Right lobe of liver (tissue), 6 donors: ENCODE measurements around the gene ADAMTSL2. TPM values are rescaled to one million over a fixed set of nuclear protein-coding genes. Genes with fewer than 3 reads are reported as not detected.

ENCODE experiments used
- ATAC-seq, 4 donors: fragments of 200-7000 bp; cut with Tn5 transposase; one replicate each; pipeline ENCODE4 v1.9.1; 2020; ENCODE audit warnings: mild to moderate bottlenecking in 4 of 4, moderate library complexity in 4 of 4
- DNase-seq, 3 donors: peaks; one replicate each; pipeline ENCODE4 v3.0.0-alpha.2; 2020
- H3K27ac ChIP-seq, 3 donors: fragments of 200-600 bp; one replicate each; pipeline ENCODE4 v1.8.0; 2022
- H3K27me3 ChIP-seq, 2 donors: fragments of 200-600 bp; one replicate each; pipeline ENCODE4 v1.8.0; 2022
- H3K36me3 ChIP-seq, 4 donors: fragments of 200-600 bp; sonication (generic) in 1 of 4; one replicate each; pipeline versions ENCODE4 v1.5.1 to v1.8.0; 2017 to 2022; ENCODE audit warnings: control low read depth in 1 of 4
- H3K4me1 ChIP-seq, 4 donors: fragments of 200-600 bp; sonication (generic) in 1 of 4; one replicate each; pipeline versions ENCODE4 v1.5.1 to v1.8.0; 2017 to 2022; ENCODE audit warnings: control low read depth in 1 of 4
- H3K4me3 ChIP-seq, 3 donors: fragments of 200-600 bp; one replicate each; pipeline ENCODE4 v1.8.0; 2022
- H3K9me3 ChIP-seq, 4 donors: fragments of 200-600 bp; sonication (generic) in 1 of 4; one replicate each; pipeline versions ENCODE4 v1.5.1 to v1.8.0; 2017 to 2022; ENCODE audit warnings: control low read depth in 1 of 4
- CTCF ChIP-seq, 4 donors: fragments of 200-600 bp in 3 of 4; fragments of 450-650 bp in 1 of 4; IDR thresholded peaks; one replicate each; pipeline versions ENCODE4 v1.5.1 to v1.8.0; 2016 to 2022; ENCODE audit warnings: antibody characterized with exemption in 4 of 4, mild to moderate bottlenecking in 2 of 4
- POLR2A ChIP-seq: fragments of 450-650 bp; IDR thresholded peaks from one replicate; pipeline ENCODE4 v1.6.1; 2017; ENCODE audit warnings: antibody characterized with exemption, mild to moderate bottlenecking
- WGBS: methylation state at CpG from one replicate; pipeline ENCODE4 v1.1.6; 2018; ENCODE audit warnings: low coverage, low lambda C conversion rate; ENCODE audit not compliant: insufficient coverage; ENCODE audit errors: missing lambda C conversion rate; 5-methylcytosine and 5-hydroxymethylcytosine counted together
- intact Hi-C, 2 donors: fragments of 100-400 bp; cut with DNase I; formaldehyde crosslinking; loops; one replicate each; pipeline versions ENCODE4 v1.11.2 to v1.14.1; 2022
- total RNA-seq, 6 experiments: library from RNA; depleted of rRNA in 2 of 6; stranded (reverse); fragments of >200 nt in 2 of 6; fragmentation: NEBNext Ultra II Directional in 3 of 6; extraction: Animal tissue kit (Norgen Biotek cat#: 25700) in 3 of 6; gene quantifications; one replicate each; pipeline versions ENCODE4 v1.1.0 to v1.2.4, GENCODE V29; 2016 to 2023
- donor health status: DM: no; HTN: yes; CAD: no.
- donor health status: DM: no; HTN: no; CAD: no.
- donor health status: DM: no; HTN: no; CAD: no.
- donor health status: DM: no; HTN: yes; CAD: no.
- donor health status: DM: no; HTN: yes; CAD: no.

ADAMTSL2 gene
- total RNA-seq, 6 experiments from 2014 or later, result 9.2 to 24.8 (median 12.7) TPM

GRCh38 chr9:133574771-133575170 lies 40.3 kb downstream of the ADAMTSL2 start:
- H3K36me3 ChIP-seq, result no peaks in the 10 kb centered on the region
- no peaks in the 10 kb centered on the region for H3K4me1 ChIP-seq
- H3K27ac ChIP-seq, result no peak overlapping the region
- no CpG with 5 or more reads among the region's 17 CpGs for WGBS
- no peaks in the 10 kb centered on the region for H3K27me3 ChIP-seq
- H3K9me3 ChIP-seq, result no peaks in the 10 kb centered on the region
- ATAC-seq (no peak), DNase-seq (no peak)
- intact Hi-C loops, result no loop called here
- TF ChIP-seq POLR2A (no peak), CTCF (IDR thresholded peaks at IDR 0.05) (no peak)
- no peak overlapping the region for H3K4me3 ChIP-seq

- Histone ChIP-seq H3K27me3 (no peaks in the 10 kb centered on the region), H3K4me3 (no peak overlapping the region), H3K4me1 (no peaks in the 10 kb centered on the region), H3K36me3 (no peaks in the 10 kb centered on the region), H3K27ac (no peak overlapping the region), H3K9me3 (no peaks in the 10 kb centered on the region)
- TF ChIP-seq POLR2A (no peak), CTCF (IDR thresholded peaks at IDR 0.05) (no peak)
- intact Hi-C loops, result no loop called here
- no peak for DNase-seq
- 72% methylated on average over 11 of the region's 32 CpGs for WGBS
- no peak for ATAC-seq
These were observed 40.9 kb downstream of the ADAMTSL2 start for GRCh38 chr9:133575186-133576030.

GRCh38 chr9:133576031-133576874 lies 41.7 kb downstream of the ADAMTSL2 start:
- no peak overlapping the region for H3K27ac ChIP-seq
- peak in 1 of 4 donors; percentile 11 for ATAC-seq

More at GRCh38 chr9:133576031-133576874, 41.7 kb downstream of the ADAMTSL2 start:
- H3K4me1 ChIP-seq, result no peaks in the 10 kb centered on the region
- DNase-seq, result no peak
- no peaks in the 10 kb centered on the region for H3K9me3 ChIP-seq
- no peak for TF ChIP-seq CTCF (IDR thresholded peaks at IDR 0.05)
- TF ChIP-seq POLR2A, result no peak
- intact Hi-C loops, result no loop called here
- no peaks in the 10 kb centered on the region for H3K36me3 ChIP-seq
- H3K4me3 ChIP-seq, result no peak overlapping the region
- 44% methylated on average over 9 of the region's 23 CpGs for WGBS
- no peaks in the 10 kb centered on the region for H3K27me3 ChIP-seq
